NT2/D1 (cell line): ENCODE measurements around the gene GXYLT1.

ENCODE experiments used
- SUZ12 ChIP-seq: IDR thresholded peaks from 2 replicates; pipeline ENCODE4 v1.6.1; 2011; ENCODE audit not compliant: insufficient read length, insufficient read depth; ENCODE audit errors: extremely low read depth
- YY1 ChIP-seq: IDR thresholded peaks from 2 replicates; pipeline ENCODE4 v1.6.1; 2011; ENCODE audit not compliant: insufficient read length, insufficient read depth
- ZNF274 ChIP-seq: IDR thresholded peaks from 2 replicates; pipeline ENCODE4 v1.6.1; 2011; ENCODE audit warnings: mild to moderate bottlenecking, low read depth, low read length

GRCh38 chr12:42180990-42181596 lies 36.4 kb upstream of the GXYLT1 start:
- TF ChIP-seq SUZ12 (no peak), YY1 (no peak), ZNF274 (no peak)
